HTERT RPE-1 (cell line): ENCODE measurements around the gene NCOA1.

ENCODE experiments used
- in situ Hi-C: fragments of 300-500 bp; cut with MboI; formaldehyde crosslinking; loops from 4 replicates; pipeline ENCODE4 v1.14.3; 2020; ENCODE audit warnings: low sequenced_read_pairs

Gene NCOA1

GRCh38 chr2:24816404-24816803 is 325.4 kb downstream of the NCOA1 start:
- in situ Hi-C loops, result no loop called here

- in situ Hi-C loops, result no loop called here
Measured at GRCh38 chr2:24816884-24817283, 325.8 kb downstream of the NCOA1 start.

GRCh38 chr2:24818721-24819167 is 327.7 kb downstream of the NCOA1 start:
- in situ Hi-C loops, result no loop called here

GRCh38 chr2:24819442-24820174 is 328.6 kb downstream of the NCOA1 start:
- in situ Hi-C loops, result no loop called here

GRCh38 chr2:24820175-24820513 is 329.1 kb downstream of the NCOA1 start:
- in situ Hi-C loops, result no loop called here
